HCT116 (cell line): ENCODE results near the gene MUC6. TPM values are rescaled to one million over a fixed set of nuclear protein-coding genes. Genes with fewer than 3 reads are reported as not detected.

Experiments used
- ATAC-seq: fragments of 200-7000 bp; cut with Tn5 transposase; 2 replicates; pipeline ENCODE4 v1.9.1; 2020; ENCODE audit warnings: mild to moderate bottlenecking, moderate library complexity
- BruUV-seq: library from RNA; stranded (reverse); fragments of 400-500 nt; replicated peaks from 2 replicates; lab custom pipeline; 2021; lab: Mats Ljungman, UMichigan
- CTCF ChIA-PET: fragments of 300-600 bp; sonication (Branson Sonifier 250); formaldehyde crosslinking; loops from one replicate; lab custom pipeline; 2021; ENCODE audit warnings: antibody characterized with exemption; lab: Charles Lee
- POLR2A ChIA-PET: fragments of 300-600, 350-600 bp; sonication (Branson Sonifier 250); formaldehyde crosslinking; loops from one replicate; lab custom pipeline; 2021; ENCODE audit warnings: antibody characterized with exemption; lab: Charles Lee
- RAD21 ChIA-PET, 2 experiments: fragments of 300-600 bp; sonication (Branson Sonifier 250); formaldehyde crosslinking; loops; one replicate each; lab custom pipeline; 2023; ENCODE audit warnings: low total read pairs in 2 of 2; ENCODE audit not compliant: uncharacterized antibody in 2 of 2, unreplicated experiment in 2 of 2, low non-redundant PET in 1 of 2; lab: Charles Lee
- DNase-seq: peaks from one replicate; pipeline ENCODE4 v3.0.0-alpha.2; 2010; ENCODE audit warnings: low read depth, low spot score
- H2AFZ ChIP-seq: fragments of 200-600 bp; shearing (Covaris generic), sonication (generic); 2 replicates; pipeline ENCODE4 v1.6.1; 2017; ENCODE audit warnings: low read depth, mixed run types, mixed read lengths, antibody characterized with exemption, low read length; ENCODE audit not compliant: poor library complexity, severe bottlenecking
- H3K27ac ChIP-seq: 2 replicates; pipeline ENCODE4 v1.5.1; 2012; ENCODE audit warnings: low read depth, low read length
- H3K27me3 ChIP-seq: fragments of 200-600 bp; sonication (generic); 2 replicates; pipeline ENCODE4 v1.6.1; 2016; ENCODE audit warnings: mixed run types, low read length, mixed read lengths; ENCODE audit not compliant: insufficient read depth
- H3K36me3 ChIP-seq, 2 experiments: fragments of 200-500 bp in 1 of 2; fragments of 200-600 bp in 1 of 2; sonication (Bioruptor generic) in 1 of 2; sonication (generic) in 1 of 2; 2 replicates each; pipeline versions ENCODE4 v1.5.1 to v1.6.1; 2014 to 2016; ENCODE audit warnings: low read length in 2 of 2, inconsistent platforms in 1 of 2, mixed read lengths in 1 of 2, mixed run types in 1 of 2; ENCODE audit not compliant: insufficient read depth in 2 of 2, control insufficient read depth in 1 of 2
- H3K4me1 ChIP-seq, 2 experiments: fragments of 200-600 bp in 1 of 2; sonication (generic) in 1 of 2; 2 replicates each; pipeline versions ENCODE4 v1.5.1 to v1.6.1; 2012 to 2017; ENCODE audit warnings: low read length in 2 of 2, inconsistent platforms in 1 of 2, mild to moderate bottlenecking in 1 of 2, mixed read lengths in 1 of 2, mixed run types in 1 of 2, moderate library complexity in 1 of 2; ENCODE audit not compliant: insufficient read depth in 2 of 2, control insufficient read depth in 1 of 2
- H3K4me2 ChIP-seq: fragments of 200-600 bp; sonication (generic); 2 replicates; pipeline ENCODE4 v1.6.1; 2017; ENCODE audit warnings: mixed run types, low read length, mixed read lengths
- H3K4me3 ChIP-seq, 2 experiments: fragments of 200-600 bp in 1 of 2; sonication (generic) in 1 of 2; replicated peaks in 1 of 2; 2 replicates each; pipeline ENCODE4 v1.5.1; 2011 to 2016; ENCODE audit warnings: low read length in 2 of 2, control low read depth in 1 of 2, low read depth in 1 of 2, mild to moderate bottlenecking in 1 of 2, mixed read lengths in 1 of 2, mixed run types in 1 of 2
- H3K79me2 ChIP-seq: fragments of 200-600 bp; sonication (generic); 2 replicates; pipeline ENCODE4 v1.6.1; 2017; ENCODE audit warnings: mild to moderate bottlenecking, mixed run types, low read length, moderate library complexity, mixed read lengths; ENCODE audit not compliant: insufficient read depth
- H3K9ac ChIP-seq: fragments of 200-600 bp; sonication (generic); 2 replicates; pipeline ENCODE4 v1.6.1; 2016; ENCODE audit warnings: low read length, mixed read lengths
- H3K9me2 ChIP-seq: fragments of 200-600 bp; sonication (generic), shearing (Covaris generic); 2 replicates; pipeline ENCODE4 v1.6.1; 2017; ENCODE audit warnings: mixed run types, mild to moderate bottlenecking, moderate library complexity; ENCODE audit not compliant: insufficient read depth
- H3K9me3 ChIP-seq, 2 experiments: fragments of 200-500 bp in 1 of 2; fragments of 200-600 bp in 1 of 2; sonication (Bioruptor generic) in 1 of 2; sonication (generic) in 1 of 2; 2 replicates each; pipeline ENCODE4 v1.6.1; 2014 to 2017; ENCODE audit warnings: low read length in 2 of 2, mixed read lengths in 2 of 2, inconsistent platforms in 1 of 2, low read depth in 1 of 2, mild to moderate bottlenecking in 1 of 2, mixed run types in 1 of 2, moderate library complexity in 1 of 2; ENCODE audit not compliant: control insufficient read depth in 1 of 2, insufficient read depth in 1 of 2
- H4K20me1 ChIP-seq: fragments of 200-600 bp; sonication (generic), shearing (Covaris generic); 2 replicates; pipeline ENCODE4 v1.6.1; 2017; ENCODE audit warnings: mixed run types, mild to moderate bottlenecking, moderate library complexity; ENCODE audit not compliant: insufficient read depth
- MAX ChIP-seq: IDR thresholded peaks from 2 replicates; pipeline ENCODE4 v1.6.1; 2012
- POLR2A ChIP-seq: IDR thresholded peaks from 2 replicates; pipeline ENCODE4 v1.7.0; 2011; ENCODE audit warnings: borderline replicate concordance; ENCODE audit not compliant: insufficient read depth, insufficient read length; ENCODE audit errors: extremely low read depth
- REST ChIP-seq: IDR thresholded peaks from 2 replicates; pipeline ENCODE4 v1.6.1; 2012; ENCODE audit warnings: low read depth
- SP1 ChIP-seq: IDR thresholded peaks from 2 replicates; pipeline ENCODE4 v1.6.1; 2012; ENCODE audit warnings: low read depth
- TCF7L2 ChIP-seq: IDR thresholded peaks from 2 replicates; pipeline ENCODE4 v1.7.0; 2011; ENCODE audit warnings: borderline replicate concordance, inconsistent platforms; ENCODE audit not compliant: insufficient read depth, insufficient read length; ENCODE audit errors: extremely low read depth
- YY1 ChIP-seq: IDR thresholded peaks from 2 replicates; pipeline ENCODE4 v1.6.1; 2011; ENCODE audit warnings: low read length, low read depth, moderate library complexity, mild to moderate bottlenecking; ENCODE audit not compliant: insufficient replicate concordance; ENCODE audit errors: extremely low read depth
- ZFX ChIP-seq: fragments of 450-650 bp; IDR thresholded peaks from 2 replicates; pipeline ENCODE4 v1.6.1; 2017
- intact Hi-C: fragments of 100-400 bp; cut with micrococcal nuclease; formaldehyde crosslinking; loops from 2 replicates; pipeline ENCODE4 v1.10.0; 2022
- total RNA-seq: library from RNA; stranded (reverse); gene quantifications from one replicate; pipeline ENCODE4 v1.2.1, GENCODE V29; 2021; ENCODE audit not compliant: unreplicated experiment

The MUC6 gene
- total RNA-seq, 1 experiment from 2014 or later: 0.02 TPM

GRCh38 chr11:1002406-1002984 lies 34.0 kb downstream of the MUC6 start:
- Histone ChIP-seq H4K20me1 (no peaks in the 10 kb centered on the region), H3K27me3 (no peaks in the 10 kb centered on the region), H3K4me3 (no peak overlapping the region), H3K9me3 (no peaks in the 10 kb centered on the region), H2AFZ (no peak overlapping the region), H3K36me3 (peaks cover 11 to 14% of the 10 kb centered on the region in 2 experiments; a peak in 2 of 4 replicates), H3K4me2 (no peak overlapping the region), H3K9ac (no peak overlapping the region), H3K9me2 (no peaks in the 10 kb centered on the region)
- ChIA-PET POLR2A (no interaction called here), CTCF (no interaction called here)
- no peak for ATAC-seq
- no TSS peak for BruUV-seq
- TF ChIP-seq YY1: no peak
- no peak for TF ChIP-seq POLR2A
- no peak for TF ChIP-seq TCF7L2
- no peak for TF ChIP-seq REST
- TF ChIP-seq MAX: no peak
- no peak for TF ChIP-seq SP1
- no peak for TF ChIP-seq ZFX
- TF ChIP-seq, all 23 proteins: peak for 0
- Histone ChIP-seq H3K4me1 (no peaks in the 10 kb centered on the region), H3K79me2 (no peaks in the 10 kb centered on the region), H3K27ac (no peak overlapping the region)
- DNase-seq: no peak
- RAD21 ChIA-PET: no interaction called here
- intact Hi-C loops: no loop called here
